BLaER1 treated with 17β-estradiol and CSF1 and Interleukin-3, amounts not matched to agents 10 nM and 100 nM (cell line): ENCODE measurements around the gene KRT33A.

Experiments
- H3K27ac ChIP-seq, 11 experiments: shearing (Covaris generic); formaldehyde crosslinking; 2 replicates each; pipeline ENCODE4 v1.8.1; 2022
- H3K27me3 ChIP-seq, 11 experiments: shearing (Covaris generic); formaldehyde crosslinking; 2 replicates each; pipeline ENCODE4 v1.8.1; 2022
- H3K36me3 ChIP-seq, 11 experiments: shearing (Covaris generic); formaldehyde crosslinking; 2 replicates each; pipeline ENCODE4 v1.8.1; 2022
- H3K4me1 ChIP-seq, 10 experiments: shearing (Covaris generic); formaldehyde crosslinking; 2 replicates each; pipeline ENCODE4 v1.8.1; 2022
- H3K4me2 ChIP-seq, 11 experiments: shearing (Covaris generic); formaldehyde crosslinking; 2 replicates each; pipeline ENCODE4 v1.8.1; 2022
- H3K4me3 ChIP-seq, 10 experiments: shearing (Covaris generic); formaldehyde crosslinking; 2 replicates each; pipeline ENCODE4 v1.8.1; 2022
- H3K9ac ChIP-seq, 11 experiments: shearing (Covaris generic); formaldehyde crosslinking; 2 replicates each; pipeline ENCODE4 v1.8.1; 2022
- H3K9me3 ChIP-seq, 11 experiments: shearing (Covaris generic); formaldehyde crosslinking; replicated peaks in 1 of 11; 2 replicates each; pipeline ENCODE4 v1.8.1; 2022
- H4K20me1 ChIP-seq, 11 experiments: shearing (Covaris generic); formaldehyde crosslinking; 2 replicates each; pipeline ENCODE4 v1.8.1; 2022
- Cebpa-rat ChIP-seq, 11 experiments: shearing (Covaris generic); IDR thresholded peaks; 2 replicates each; pipeline ENCODE4 v1.8.1; 2022

The KRT33A gene

GRCh38 chr17:41327411-41328120, 23.1 kb downstream of the KRT33A start:
- Histone ChIP-seq H3K36me3 (no peaks in the 10 kb centered on the region), H3K27me3 (no peaks in the 10 kb centered on the region), H3K9me3 (no peaks in the 10 kb centered on the region), H3K9ac (peak overlapping the region in 1 of 11 experiments; percentile 13; a peak in 1 of 22 replicates), H3K27ac (peak overlapping the region in 3 of 11 experiments; percentile 31 to 62 (median 49); a peak in 5 of 22 replicates), H3K4me1 (peaks cover 9 to 19% (median 14%) of the 10 kb centered on the region in 10 experiments; a peak in 18 of 20 replicates), H4K20me1 (no peaks in the 10 kb centered on the region), H3K4me2 (peak overlapping the region in 8 of 11 experiments; percentile 37 to 74 (median 50); a peak in 11 of 22 replicates), H3K4me3 (no peak overlapping the region)
- no peak for TF ChIP-seq Cebpa-rat (IDR thresholded peaks at IDR 0.05)

- TF ChIP-seq Cebpa-rat (IDR thresholded peaks at IDR 0.05): no peak
- H3K27ac ChIP-seq: peak overlapping the region in 7 of 11 experiments; percentile 3 to 62 (median 44); a peak in 12 of 22 replicates
- H3K36me3 ChIP-seq: no peaks in the 10 kb centered on the region
- H3K4me2 ChIP-seq: peak overlapping the region in 10 of 11 experiments; percentile 37 to 74 (median 52); a peak in 19 of 22 replicates
- peaks cover 9 to 19% (median 14%) of the 10 kb centered on the region in 10 experiments; a peak in 18 of 20 replicates for H3K4me1 ChIP-seq
- H3K9ac ChIP-seq: peak overlapping the region in 2 of 11 experiments; percentile 13 to 33; a peak in 1 of 22 replicates
- H3K9me3 ChIP-seq: no peaks in the 10 kb centered on the region
- no peaks in the 10 kb centered on the region for H4K20me1 ChIP-seq
- H3K27me3 ChIP-seq: no peaks in the 10 kb centered on the region
- H3K4me3 ChIP-seq: no peak overlapping the region
Measured at GRCh38 chr17:41326173-41327145, 24.2 kb downstream of the KRT33A start.

GRCh38 chr17:41325611-41326010, 25.0 kb downstream of the KRT33A start:
- Histone ChIP-seq H3K9me3 (peaks cover 2 to 3% (median 3%) of the 10 kb centered on the region in 11 experiments; a peak in 17 of 22 replicates), H3K27ac (peak overlapping the region in 4 of 11 experiments; percentile 44 to 62 (median 49); a peak in 6 of 22 replicates), H4K20me1 (no peaks in the 10 kb centered on the region), H3K27me3 (no peaks in the 10 kb centered on the region), H3K9ac (no peak overlapping the region), H3K36me3 (no peaks in the 10 kb centered on the region), H3K4me3 (no peak overlapping the region), H3K4me2 (no peak overlapping the region), H3K4me1 (peaks cover 9 to 19% (median 14%) of the 10 kb centered on the region in 10 experiments; a peak in 18 of 20 replicates)
- no peak for TF ChIP-seq Cebpa-rat (IDR thresholded peaks at IDR 0.05)

GRCh38 chr17:41325126-41325525, 25.5 kb downstream of the KRT33A start:
- no peaks in the 10 kb centered on the region for H4K20me1 ChIP-seq
- no peak overlapping the region for H3K27ac ChIP-seq
- H3K4me1 ChIP-seq: peaks cover 9 to 19% (median 14%) of the 10 kb centered on the region in 10 experiments; a peak in 18 of 20 replicates
- H3K9ac ChIP-seq: no peak overlapping the region
- no peak overlapping the region for H3K4me2 ChIP-seq
- H3K4me3 ChIP-seq: no peak overlapping the region
- H3K27me3 ChIP-seq: no peaks in the 10 kb centered on the region
- peaks cover 6 to 8% (median 8%) of the 10 kb centered on the region in 11 experiments for H3K9me3 ChIP-seq
- no peak for TF ChIP-seq Cebpa-rat (IDR thresholded peaks at IDR 0.05)
- no peaks in the 10 kb centered on the region; a peak in 1 of 22 replicates for H3K36me3 ChIP-seq

- Histone ChIP-seq H3K9me3 (peaks cover 13 to 15% (median 14%) of the 10 kb centered on the region in 11 experiments), H3K4me3 (no peak overlapping the region), H3K36me3 (no peaks in the 10 kb centered on the region; a peak in 1 of 22 replicates), H3K4me2 (no peak overlapping the region), H3K9ac (no peak overlapping the region), H3K27me3 (no peaks in the 10 kb centered on the region), H3K4me1 (peaks cover 9 to 19% (median 14%) of the 10 kb centered on the region in 10 experiments; a peak in 18 of 20 replicates), H3K27ac (no peak overlapping the region), H4K20me1 (no peaks in the 10 kb centered on the region)
- no peak for TF ChIP-seq Cebpa-rat (IDR thresholded peaks at IDR 0.05)
Measured at GRCh38 chr17:41324180-41325075, 26.2 kb downstream of the KRT33A start.

GRCh38 chr17:41322903-41323895, 27.4 kb downstream of the KRT33A start:
- peaks cover 9 to 19% (median 14%) of the 10 kb centered on the region in 10 experiments; a peak in 18 of 20 replicates for H3K4me1 ChIP-seq
- H3K4me3 ChIP-seq: no peak overlapping the region
- no peak overlapping the region for H3K4me2 ChIP-seq
- no peaks in the 10 kb centered on the region for H4K20me1 ChIP-seq
- 0 out of 22 replicates have a peak overlapping the region, but pooled peaks of 1 of the 11 experiments have one; percentile 8 for H3K27ac ChIP-seq
- no peak for TF ChIP-seq Cebpa-rat (IDR thresholded peaks at IDR 0.05)
- H3K9ac ChIP-seq: peak overlapping the region in 1 of 11 experiments; percentile 13; a peak in 2 of 22 replicates
- H3K9me3 ChIP-seq: peaks cover 14 to 22% (median 18%) of the 10 kb centered on the region in 11 experiments
- no peaks in the 10 kb centered on the region for H3K27me3 ChIP-seq
- H3K36me3 ChIP-seq: no peaks in the 10 kb centered on the region; a peak in 1 of 22 replicates
